Activated CD4-positive, alpha-beta T cell treated with anti-CD3 and anti-CD28 coated beads for 1 hour (primary cell): ENCODE measurements around the gene KRT81.
"Not testable (repeated sequence)": the region's sequence is repeated elsewhere in the genome, so short reads cannot be mapped to it uniquely, and the experiment has no call there.

Experiments
- DNase-seq: peaks from one replicate; pipeline ENCODE4 v3.0.0-alpha.2; 2020

The KRT81 gene

GRCh38 chr12:52270541-52271070, 20.7 kb downstream of the KRT81 start:
- no peak for DNase-seq

- DNase-seq = no peak
Observed at GRCh38 chr12:52268212-52268611, 23.1 kb downstream of the KRT81 start.

GRCh38 chr12:52267699-52268098, 23.6 kb downstream of the KRT81 start:
- no peak for DNase-seq

- no peak for DNase-seq
Observed at GRCh38 chr12:52267266-52267665, 24.1 kb downstream of the KRT81 start.

- DNase-seq = no peak
Observed at GRCh38 chr12:52266514-52266913, 24.8 kb downstream of the KRT81 start.

GRCh38 chr12:52264435-52264825, 26.9 kb downstream of the KRT81 start:
- DNase-seq = no peak

- no peak for DNase-seq
Observed at GRCh38 chr12:52263761-52264434, 27.4 kb downstream of the KRT81 start.

- DNase-seq = no peak
Observed at GRCh38 chr12:52262286-52262685, 29.0 kb downstream of the KRT81 start.

GRCh38 chr12:52261208-52261484, 30.2 kb downstream of the KRT81 start:
- no peak for DNase-seq

GRCh38 chr12:52260361-52261207, 30.8 kb downstream of the KRT81 start:
- DNase-seq = no peak

- DNase-seq = no peak
Observed at GRCh38 chr12:52259657-52260243, 31.6 kb downstream of the KRT81 start.

GRCh38 chr12:52258335-52258901, 32.9 kb downstream of the KRT81 start:
- no peak for DNase-seq

GRCh38 chr12:52257922-52258321, 33.4 kb downstream of the KRT81 start:
- DNase-seq = not testable (repeated sequence)

GRCh38 chr12:52257074-52257551, 34.2 kb downstream of the KRT81 start:
- DNase-seq = no peak

- DNase-seq = no peak
Observed at GRCh38 chr12:52256584-52256935, 34.8 kb downstream of the KRT81 start.

- no peak for DNase-seq
Observed at GRCh38 chr12:52255926-52256583, 35.3 kb downstream of the KRT81 start.

GRCh38 chr12:52254965-52255751, 36.2 kb downstream of the KRT81 start:
- no peak for DNase-seq

- no peak for DNase-seq
Observed at GRCh38 chr12:52254180-52254964, 37.0 kb downstream of the KRT81 start.

GRCh38 chr12:52253391-52254179, 37.7 kb downstream of the KRT81 start:
- no peak for DNase-seq

- DNase-seq = no peak
Observed at GRCh38 chr12:52252728-52253343, 38.5 kb downstream of the KRT81 start.
